A673 (cell line): ENCODE data around the gene TDRKH. TPM values are rescaled to one million over a fixed set of nuclear protein-coding genes. Genes with fewer than 3 reads are reported as not detected.

ENCODE experiments used
- BruUV-seq: library from RNA; stranded (reverse); fragments of 400-500 nt; replicated peaks from 2 replicates; lab custom pipeline; 2021; lab: Mats Ljungman, UMichigan
- CTCF ChIA-PET: fragments of 300-600 bp; sonication (Branson Sonifier 250); formaldehyde crosslinking; loops from one replicate; lab custom pipeline; 2022; ENCODE audit warnings: antibody characterized with exemption; lab: Charles Lee
- POLR2A ChIA-PET: fragments of 300-600 bp; sonication (Branson Sonifier 250); formaldehyde crosslinking; loops from one replicate; lab custom pipeline; 2022; ENCODE audit warnings: antibody characterized with exemption; ENCODE audit not compliant: low non-redundant PET; lab: Charles Lee
- DNase-seq: peaks from one replicate; pipeline ENCODE4 v3.0.0-alpha.2; 2015; ENCODE audit warnings: low spot score
- H3K27ac ChIP-seq: fragments of 200-600 bp; sonication (generic); 2 replicates; pipeline ENCODE4 v1.5.1; 2016; ENCODE audit warnings: mixed run types, low read depth, mild to moderate bottlenecking, mixed read lengths, antibody characterized with exemption, low read length; ENCODE audit not compliant: poor library complexity, severe bottlenecking
- H3K27me3 ChIP-seq: fragments of 200-600 bp; sonication (generic); replicated peaks from 2 replicates; pipeline ENCODE4 v1.6.1; 2017; ENCODE audit warnings: mixed run types, low read depth, mild to moderate bottlenecking, mixed read lengths, antibody characterized with exemption, low read length; ENCODE audit not compliant: insufficient read depth, poor library complexity
- H3K36me3 ChIP-seq: fragments of 200-600 bp; sonication (generic); 2 replicates; pipeline ENCODE4 v1.6.1; 2016; ENCODE audit warnings: mixed run types, mild to moderate bottlenecking, mixed read lengths, antibody characterized with exemption, low read length; ENCODE audit not compliant: insufficient read depth, poor library complexity, severe bottlenecking
- H3K4me1 ChIP-seq: fragments of 200-600 bp; sonication (generic); 2 replicates; pipeline ENCODE4 v1.6.1; 2017; ENCODE audit warnings: mixed run types, mild to moderate bottlenecking, mixed read lengths, antibody characterized with exemption, low read length; ENCODE audit not compliant: insufficient read depth, poor library complexity, severe bottlenecking
- H3K4me3 ChIP-seq: fragments of 200-600 bp; sonication (generic); 2 replicates; pipeline ENCODE4 v1.5.1; 2016; ENCODE audit warnings: low read depth, mixed run types, mild to moderate bottlenecking, mixed read lengths, low read length; ENCODE audit not compliant: poor library complexity, severe bottlenecking
- H3K9me3 ChIP-seq: fragments of 200-600 bp; sonication (generic); 2 replicates; pipeline ENCODE4 v1.6.1; 2016; ENCODE audit warnings: mixed run types, low read depth, mild to moderate bottlenecking, mixed read lengths, antibody characterized with exemption, low read length; ENCODE audit not compliant: poor library complexity, severe bottlenecking
- CTCF ChIP-seq: fragments of 300-800, 200-600 bp; sonication (generic); conservative IDR thresholded peaks from 2 replicates; pipeline ENCODE4 v1.5.1; 2017; ENCODE audit warnings: low read depth, mild to moderate bottlenecking, antibody characterized with exemption, low read length, moderate library complexity, mixed read lengths
- EZH2 ChIP-seq: fragments of 200-600 bp; sonication (generic); IDR thresholded peaks from 2 replicates; pipeline ENCODE4 v1.6.1; 2017; ENCODE audit warnings: borderline replicate concordance, low read depth, mild to moderate bottlenecking, mixed read lengths, antibody characterized with exemption, low read length; ENCODE audit not compliant: poor library complexity, severe bottlenecking
- intact Hi-C: fragments of 100-400 bp; cut with micrococcal nuclease; formaldehyde crosslinking; loops from one replicate; pipeline ENCODE4 v1.10.0; 2022; ENCODE audit not compliant: unreplicated experiment
- total RNA-seq: library from RNA; stranded (reverse); gene quantifications from 2 replicates; pipeline ENCODE4 v1.2.3, GENCODE V29; 2021

Gene TDRKH
- total RNA-seq, 1 experiment from 2014 or later = 2.1 TPM

DNA sequence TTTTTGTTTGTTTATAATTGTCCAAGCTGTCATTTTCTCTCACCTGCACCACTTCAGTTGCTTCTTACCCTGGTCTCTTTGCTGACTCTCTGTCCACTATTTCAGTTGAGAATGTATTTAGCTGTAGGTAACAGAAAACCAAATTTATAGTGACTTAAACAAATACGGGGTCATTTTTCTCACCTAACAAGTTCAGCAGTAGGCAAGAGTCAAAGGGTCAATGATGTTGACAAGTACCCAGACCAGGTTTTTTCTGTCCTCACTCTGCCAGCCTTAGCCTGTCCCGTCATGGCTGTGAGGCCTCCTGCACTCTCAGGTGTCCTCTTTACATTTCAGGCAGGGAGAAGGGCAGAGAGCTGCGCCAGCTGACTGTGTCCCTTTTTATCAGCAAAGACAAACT, 57.2 kb downstream of the TDRKH start:
- DNase-seq = no peak
- Histone ChIP-seq H3K9me3 (peaks cover 7% of the 10 kb centered on the region), H3K27ac (no peak overlapping the region), H3K36me3 (no peaks in the 10 kb centered on the region), H3K27me3 (peaks cover 17% of the 10 kb centered on the region), H3K4me1 (no peaks in the 10 kb centered on the region), H3K4me3 (no peak overlapping the region)
- POLR2A ChIA-PET = no interaction called here
- intact Hi-C loops = no loop called here
- CTCF ChIA-PET = no interaction called here
- TF ChIP-seq EZH2 (no peak), CTCF (no peak)
- BruUV-seq = no TSS peak

GRCh38 chr1:151729966-151730291, 60.4 kb downstream of the TDRKH start:
- Histone ChIP-seq H3K27ac (no peak overlapping the region), H3K4me1 (no peaks in the 10 kb centered on the region), H3K27me3 (peaks cover 44% of the 10 kb centered on the region), H3K36me3 (no peaks in the 10 kb centered on the region), H3K9me3 (no peaks in the 10 kb centered on the region), H3K4me3 (no peak overlapping the region)
- ChIA-PET POLR2A (no interaction called here), CTCF (no interaction called here)
- TF ChIP-seq EZH2 (no peak), CTCF (no peak)
- BruUV-seq = no TSS peak
- intact Hi-C loops = no loop called here
- DNase-seq = no peak

- intact Hi-C loops = no loop called here
- DNase-seq = no peak
- no peaks in the 10 kb centered on the region for H3K9me3 ChIP-seq
- no TSS peak for BruUV-seq
- ChIA-PET CTCF (no interaction called here), POLR2A (no interaction called here)
- H3K27me3 ChIP-seq = peaks cover 45% of the 10 kb centered on the region
- TF ChIP-seq EZH2 = no peak
- no peak for TF ChIP-seq CTCF
- no peaks in the 10 kb centered on the region for H3K4me1 ChIP-seq
- H3K4me3 ChIP-seq = no peak overlapping the region
- no peaks in the 10 kb centered on the region for H3K36me3 ChIP-seq
- no peak overlapping the region for H3K27ac ChIP-seq
Measured at GRCh38 chr1:151729157-151729965, 60.9 kb downstream of the TDRKH start.
